ENCODE measurements around the gene ZNF500.

The ZNF500 gene

GRCh38 chr16:4766875-4767628, at the start of gene ZNF500:
Gene ZNF500, minus strand, starts transcription at chr16:4767162. Its CDS starts 1,184 bp downstream, at chr16:4765978.
- peak; percentile 95 for DNase-seq

- no peak for DNase-seq
Measured at GRCh38 chr16:4814542-4815173, 47.7 kb upstream of the ZNF500 start.

- no peak for DNase-seq
Measured at GRCh38 chr16:4814046-4814445, 47.1 kb upstream of the ZNF500 start.

- no peak for DNase-seq
Measured at GRCh38 chr16:4813251-4814003, 46.5 kb upstream of the ZNF500 start.

GRCh38 chr16:4811773-4812172, 44.8 kb upstream of the ZNF500 start:
- no peak for DNase-seq

GRCh38 chr16:4811242-4811641, 44.3 kb upstream of the ZNF500 start:
- DNase-seq = no peak

GRCh38 chr16:4806280-4806679, 39.3 kb upstream of the ZNF500 start:
- no peak for DNase-seq

GRCh38 chr16:4805231-4805630, 38.3 kb upstream of the ZNF500 start:
- DNase-seq = no peak

- no peak for DNase-seq
Measured at GRCh38 chr16:4803898-4804762, 37.2 kb upstream of the ZNF500 start.

- no peak for DNase-seq
Measured at GRCh38 chr16:4803401-4803844, 36.5 kb upstream of the ZNF500 start.

GRCh38 chr16:4802659-4803287, 35.8 kb upstream of the ZNF500 start:
- DNase-seq = peak; percentile 92

GRCh38 chr16:4801962-4802658, 35.1 kb upstream of the ZNF500 start, which contains the start of gene ROGDI:
Gene ROGDI, minus strand, starts transcription at chr16:4802633. Its CDS starts 62 bp downstream, at chr16:4802571.
- DNase-seq = peak; percentile 72

GRCh38 chr16:4801051-4801961, 34.3 kb upstream of the ZNF500 start:
- DNase-seq = no peak

- DNase-seq = no peak
Measured at GRCh38 chr16:4800290-4801041, 33.5 kb upstream of the ZNF500 start.

GRCh38 chr16:4799171-4799855, 32.4 kb upstream of the ZNF500 start:
- no peak for DNase-seq

- no peak for DNase-seq
Measured at GRCh38 chr16:4798456-4798855, 31.5 kb upstream of the ZNF500 start.

- DNase-seq = no peak
Measured at GRCh38 chr16:4797805-4798252, 30.9 kb upstream of the ZNF500 start.

GRCh38 chr16:4796982-4797804, 30.2 kb upstream of the ZNF500 start:
- DNase-seq = no peak
